ENCODE measurements around the gene BANP. TPM values are rescaled to one million over a fixed set of nuclear protein-coding genes. Genes with fewer than 3 reads are reported as not detected.

Gene BANP
- total and polyA plus RNA-seq, 2 donors (not counting 3 experiments of a cell fraction or from before 2014, with no cell fraction given) = 22.4 to 33.8 TPM

DNA sequence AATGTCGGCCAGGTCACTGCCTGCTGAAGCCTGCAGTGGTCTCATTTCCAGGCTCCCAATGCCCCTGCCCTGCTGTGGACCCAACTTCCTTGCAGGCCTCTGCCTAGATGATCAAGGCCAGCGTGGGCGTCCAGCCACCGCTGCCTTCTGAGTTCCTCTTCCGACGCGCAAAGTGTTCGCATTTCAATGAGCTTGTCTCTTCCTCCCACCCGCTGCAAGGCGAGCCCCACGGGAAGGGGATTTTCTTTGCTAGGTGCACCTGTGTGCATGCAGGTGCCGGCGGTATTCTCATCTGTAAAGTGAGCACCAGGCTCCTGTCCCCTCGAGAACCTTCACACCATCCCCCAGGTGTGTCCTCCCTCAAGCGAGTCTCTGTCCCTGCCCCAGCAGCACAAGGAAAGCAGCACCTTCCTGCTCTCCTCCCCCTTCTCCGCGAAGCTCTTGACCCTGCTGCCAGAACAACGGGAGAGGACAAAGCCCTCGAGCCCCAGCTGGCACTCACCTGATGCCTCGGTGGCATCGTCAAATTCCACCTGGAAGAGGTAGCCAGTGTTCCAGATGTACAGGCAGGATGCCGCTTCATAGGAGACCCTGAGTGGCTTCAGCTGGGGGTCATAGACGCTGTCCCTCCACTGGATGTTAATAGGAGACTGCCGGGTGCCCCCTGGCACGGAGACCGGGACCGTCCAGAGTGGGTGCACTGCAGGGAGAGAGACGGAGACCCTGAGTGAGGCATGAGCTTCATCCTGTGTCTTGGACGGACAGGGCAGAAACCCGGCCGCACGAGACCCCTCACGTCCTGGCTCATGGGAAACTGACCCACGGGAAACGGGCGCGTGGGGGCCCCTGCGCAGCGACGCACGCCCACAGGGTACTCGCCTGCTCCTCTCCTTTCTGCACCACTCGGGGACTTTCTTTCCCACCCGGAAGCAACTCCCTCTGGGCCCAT is 24.7 kb upstream of the BANP start:
- Histone ChIP-seq H3K9me3 (replicated peaks; ENCODE audit: control insufficient read depth, insufficient read depth, low read length) (no peaks in the 10 kb centered on the region), H4K20me1 (replicated peaks; ENCODE audit: control insufficient read depth, extremely low read depth, insufficient read depth, low read length) (no peaks in the 10 kb centered on the region), H3K9me1 (replicated peaks; ENCODE audit: control insufficient read depth, extremely low read depth, insufficient read depth, low read length) (no peaks in the 10 kb centered on the region), H3K4me2 (ENCODE audit: insufficient read depth, low read length) (no peak overlapping the region), H3K79me2 (ENCODE audit: control insufficient read depth, insufficient read depth, low read length) (no peaks in the 10 kb centered on the region), H3K27ac (ENCODE audit: insufficient read depth, low read depth, low read length) (no peak overlapping the region), H3K4me1 (ENCODE audit: control insufficient read depth, extremely low read depth, insufficient read depth, low read length) (no peaks in the 10 kb centered on the region), H3K4me3 (replicated peaks in 1 of 3; ENCODE audit: insufficient read depth in 1 of 3, low read depth in 1 of 3, low read length in 3 of 3) (no peak overlapping the region), H3K9ac (replicated peaks; ENCODE audit: extremely low read depth, insufficient read depth, low read length) (no peak overlapping the region), H3K27me3 (ENCODE audit: control insufficient read depth in 2 of 2, insufficient read depth in 2 of 2, low read length in 2 of 2) (peaks cover 2% of the 10 kb centered on the region in 2 experiments), H3K36me3 (ENCODE audit: control insufficient read depth in 2 of 2, extremely low read depth in 1 of 2, insufficient read depth in 2 of 2, low read length in 2 of 2) (no peaks in the 10 kb centered on the region), H2AFZ (ENCODE audit: low read depth, low read length) (no peak overlapping the region)
- CTCF ChIA-PET = interaction anchor here (1.0 to 1.5 kb wide), 2 partner anchors 13 to 147 kb away, joined by 3 to 5 read pairs; no protein-coding TSS in a partner anchor
- DNase-seq (ENCODE audit: low read depth, low spot score) (no peak), FAIRE-seq (no peak)
- intact Hi-C loops (cut with micrococcal nuclease) = no loop called here
- BruUV-seq (replicated peaks) = no TSS peak
- TF ChIP-seq MAX (IDR thresholded peaks at IDR 0.05; ENCODE audit: insufficient read depth, insufficient read length) = no peak
- TF ChIP-seq POLR2A (IDR thresholded peaks at IDR 0.05; ENCODE audit: low read depth, low read length) = no peak
- TF ChIP-seq EZH2 (IDR thresholded peaks at IDR 0.05; ENCODE audit: borderline replicate concordance, low read depth, low read length, severe bottlenecking) = no peak
- TF ChIP-seq POLR2AphosphoS5 (IDR thresholded peaks at IDR 0.05; ENCODE audit: insufficient read depth, low read depth, low read length) = no peak
- TF ChIP-seq FOS (IDR thresholded peaks at IDR 0.05; ENCODE audit: borderline replicate concordance, insufficient read depth, low read length) = no peak
- TF ChIP-seq GATA2 (IDR thresholded peaks at IDR 0.05; ENCODE audit: insufficient read depth, insufficient read length, low read depth, low read length) = no peak
- no peak for TF ChIP-seq CTCF (IDR thresholded peaks at IDR 0.05; ENCODE audit: extremely low read depth in 1 of 2, insufficient read depth in 1 of 2, low read depth in 1 of 2, low read length in 2 of 2)
- no peak for TF ChIP-seq MYC (IDR thresholded peaks at IDR 0.05; ENCODE audit: low read depth, low read length)
- no peak for TF ChIP-seq JUN (IDR thresholded peaks at IDR 0.05; ENCODE audit: borderline replicate concordance, insufficient read depth, insufficient read length, low read depth)
- POLR2A ChIA-PET = no interaction called here
- dilution Hi-C loops (cut with MboI; ENCODE audit: extremely low pct_ligation_motif_present, low sequenced_read_pairs) = no loop called here

Data from endothelial cell of umbilical vein (primary cell).